ENCODE measurements around the gene ATP13A2. TPM values are rescaled to one million over a fixed set of nuclear protein-coding genes. Genes with fewer than 3 reads are reported as not detected.

Gene ATP13A2
- total RNA-seq, 2 experiments from 2014 or later = 25.0 to 28.8 TPM

DNA sequence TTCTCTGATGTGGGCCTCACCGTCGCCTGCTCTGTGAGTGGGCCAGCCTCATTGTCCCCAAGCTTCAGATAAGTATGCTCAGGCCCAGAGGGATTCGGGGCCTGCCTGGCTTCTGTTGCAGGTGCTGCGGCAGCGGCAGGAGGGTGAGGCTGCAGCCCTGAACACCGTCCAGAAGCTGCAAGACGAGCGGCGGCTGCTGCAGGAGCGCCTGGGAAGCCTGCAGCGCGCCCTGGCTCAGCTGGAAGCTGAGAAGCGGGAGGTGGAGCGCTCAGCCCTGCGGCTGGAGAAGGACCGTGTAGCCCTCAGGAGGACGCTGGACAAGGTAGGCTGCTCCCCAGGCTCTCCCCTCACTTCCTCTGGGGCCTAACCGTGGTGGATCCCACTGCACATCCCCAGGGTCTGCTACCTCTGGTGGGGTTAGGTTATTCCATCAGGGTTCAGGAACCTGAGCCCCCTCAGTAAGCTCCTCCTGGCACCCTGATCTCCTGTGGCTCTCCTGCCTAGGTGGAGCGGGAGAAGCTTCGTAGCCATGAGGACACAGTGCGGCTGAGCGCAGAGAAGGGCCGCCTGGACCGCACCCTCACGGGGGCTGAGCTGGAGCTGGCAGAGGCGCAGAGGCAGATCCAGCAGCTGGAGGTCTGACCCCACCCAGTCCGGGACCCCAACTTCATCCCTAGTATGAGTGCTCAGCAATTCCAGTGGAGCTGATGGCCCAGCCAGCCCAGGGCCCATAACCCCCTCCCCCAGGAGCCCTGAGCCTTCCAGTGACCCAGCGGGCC lies 41.4 kb downstream of the ATP13A2 start:
- H3K9me2 ChIP-seq (ENCODE audit: insufficient read depth, low read length) = no peaks in the 10 kb centered on the region
- ChIA-PET CTCF (ENCODE audit: unreplicated experiment) (no interaction called here), POLR2A (interaction anchor here (0.7 kb wide), 1 partner anchor 58 kb away, joined by 3 read pairs; no protein-coding TSS in a partner anchor)
- TSS peak; percentile 57 for BruUV-seq (replicated peaks)
- H3K4me2 ChIP-seq (ENCODE audit: low read length) = no peak overlapping the region
- no peaks in the 10 kb centered on the region for H3K4me1 ChIP-seq (ENCODE audit: insufficient read depth, low read length, poor library complexity, severe bottlenecking)
- H3K79me2 ChIP-seq (ENCODE audit: insufficient read depth, low read depth, low read length) = no peaks in the 10 kb centered on the region
- peaks cover 5% of the 10 kb centered on the region; the same call in 1 of the 2 replicates for H3K36me3 ChIP-seq (ENCODE audit: insufficient read depth, low read length)
- DNase-seq (ENCODE audit: low spot score) = no peak
- TF ChIP-seq EZH2phosphoT487 (IDR thresholded peaks at IDR 0.05; ENCODE audit: borderline replicate concordance, low read depth, low read length) = no peak
- TF ChIP-seq, protein P1, sequence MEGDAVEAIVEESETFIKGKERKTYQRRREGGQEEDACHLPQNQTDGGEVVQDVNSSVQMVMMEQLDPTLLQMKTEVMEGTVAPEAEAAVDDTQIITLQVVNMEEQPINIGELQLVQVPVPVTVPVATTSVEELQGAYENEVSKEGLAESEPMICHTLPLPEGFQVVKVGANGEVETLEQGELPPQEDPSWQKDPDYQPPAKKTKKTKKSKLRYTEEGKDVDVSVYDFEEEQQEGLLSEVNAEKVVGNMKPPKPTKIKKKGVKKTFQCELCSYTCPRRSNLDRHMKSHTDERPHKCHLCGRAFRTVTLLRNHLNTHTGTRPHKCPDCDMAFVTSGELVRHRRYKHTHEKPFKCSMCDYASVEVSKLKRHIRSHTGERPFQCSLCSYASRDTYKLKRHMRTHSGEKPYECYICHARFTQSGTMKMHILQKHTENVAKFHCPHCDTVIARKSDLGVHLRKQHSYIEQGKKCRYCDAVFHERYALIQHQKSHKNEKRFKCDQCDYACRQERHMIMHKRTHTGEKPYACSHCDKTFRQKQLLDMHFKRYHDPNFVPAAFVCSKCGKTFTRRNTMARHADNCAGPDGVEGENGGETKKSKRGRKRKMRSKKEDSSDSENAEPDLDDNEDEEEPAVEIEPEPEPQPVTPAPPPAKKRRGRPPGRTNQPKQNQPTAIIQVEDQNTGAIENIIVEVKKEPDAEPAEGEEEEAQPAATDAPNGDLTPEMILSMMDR (conservative IDR thresholded peaks at IDR 0.05; ENCODE audit: low read length) = no peak
- intact Hi-C loops (cut with micrococcal nuclease; ENCODE audit: unreplicated experiment) = no loop called here
- H2AFZ ChIP-seq (ENCODE audit: low read length) = no peak overlapping the region
- H3K4me3 ChIP-seq (ENCODE audit: low read depth, low read length, poor library complexity, severe bottlenecking) = no peak overlapping the region
- H3K27ac ChIP-seq (ENCODE audit: low read depth, low read length, poor library complexity, severe bottlenecking) = no peak overlapping the region
- H3K9me3 ChIP-seq (ENCODE audit: low read length) = no peaks in the 10 kb centered on the region
- no peaks in the 10 kb centered on the region for H4K20me1 ChIP-seq (ENCODE audit: insufficient read depth, low read length)

DNA sequence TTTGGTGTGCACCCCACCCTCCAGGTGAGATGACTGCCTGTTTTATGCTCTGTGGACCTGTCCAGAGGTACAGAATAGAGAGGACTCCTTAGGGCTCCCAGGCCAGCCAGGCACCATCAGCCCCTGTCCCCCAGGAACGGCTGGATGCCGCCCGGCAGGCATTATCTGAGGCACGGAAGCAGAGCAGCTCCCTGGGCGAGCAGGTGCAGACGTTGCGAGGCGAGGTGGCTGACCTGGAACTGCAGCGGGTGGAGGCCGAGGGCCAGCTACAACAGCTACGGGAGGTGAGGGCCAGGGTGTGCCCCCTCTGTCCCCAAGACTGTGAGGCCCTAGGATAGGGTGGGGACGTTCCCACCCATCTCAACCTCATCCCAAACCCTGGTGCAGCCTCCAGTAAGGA lies 42.1 kb downstream of the ATP13A2 start:
- no peak overlapping the region for H3K27ac ChIP-seq (ENCODE audit: low read depth, low read length, poor library complexity, severe bottlenecking)
- H3K4me1 ChIP-seq (ENCODE audit: insufficient read depth, low read length, poor library complexity, severe bottlenecking) = no peaks in the 10 kb centered on the region
- H3K9me2 ChIP-seq (ENCODE audit: insufficient read depth, low read length) = no peaks in the 10 kb centered on the region
- no peak for TF ChIP-seq EZH2phosphoT487 (IDR thresholded peaks at IDR 0.05; ENCODE audit: borderline replicate concordance, low read depth, low read length)
- TF ChIP-seq, protein P1 (conservative IDR thresholded peaks at IDR 0.05; ENCODE audit: low read length) = no peak
- no peak overlapping the region for H2AFZ ChIP-seq (ENCODE audit: low read length)
- POLR2A ChIA-PET = interaction anchor here (0.7 kb wide), 1 partner anchor 59 kb away, joined by 3 read pairs; no protein-coding TSS in a partner anchor
- H3K9me3 ChIP-seq (ENCODE audit: low read length) = no peaks in the 10 kb centered on the region
- H3K4me2 ChIP-seq (ENCODE audit: low read length) = no peak overlapping the region
- intact Hi-C loops (cut with micrococcal nuclease; ENCODE audit: unreplicated experiment) = no loop called here
- CTCF ChIA-PET (ENCODE audit: unreplicated experiment) = no interaction called here
- no peak for DNase-seq (ENCODE audit: low spot score)
- no TSS peak for BruUV-seq (replicated peaks)
- no peaks in the 10 kb centered on the region for H4K20me1 ChIP-seq (ENCODE audit: insufficient read depth, low read length)
- H3K4me3 ChIP-seq (ENCODE audit: low read depth, low read length, poor library complexity, severe bottlenecking) = no peak overlapping the region
- peaks cover 5% of the 10 kb centered on the region; the same call in 1 of the 2 replicates for H3K36me3 ChIP-seq (ENCODE audit: insufficient read depth, low read length)
- H3K79me2 ChIP-seq (ENCODE audit: insufficient read depth, low read depth, low read length) = no peaks in the 10 kb centered on the region

DNA sequence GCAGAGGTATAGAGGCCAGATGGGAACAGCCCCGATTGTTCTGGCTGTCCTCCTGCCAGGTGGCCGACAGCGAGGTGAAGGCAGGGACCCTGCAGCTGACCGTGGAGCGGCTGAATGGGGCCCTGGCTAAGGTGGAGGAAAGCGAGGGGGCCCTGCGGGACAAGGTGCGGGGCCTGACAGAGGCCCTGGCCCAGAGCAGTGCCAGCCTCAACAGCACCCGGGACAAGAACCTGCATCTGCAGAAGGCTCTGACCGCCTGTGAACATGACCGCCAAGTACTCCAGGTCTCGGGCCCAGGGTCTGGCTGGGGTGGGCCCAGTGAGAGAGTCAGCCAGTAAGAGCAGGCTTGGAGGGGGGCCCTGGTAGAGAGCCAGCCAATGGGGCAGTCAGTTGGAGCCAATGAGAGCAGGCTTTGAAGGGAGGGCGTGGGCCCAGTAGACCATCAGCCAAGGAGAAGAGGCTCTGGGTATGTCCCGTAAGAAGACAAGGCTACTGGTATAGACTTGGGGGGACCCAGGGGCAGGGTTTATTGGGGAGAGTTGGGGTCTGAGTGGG lies 42.6 kb downstream of the ATP13A2 start:
- H3K9me2 ChIP-seq (ENCODE audit: insufficient read depth, low read length) = no peaks in the 10 kb centered on the region
- H3K36me3 ChIP-seq (ENCODE audit: insufficient read depth, low read length) = peaks cover 5% of the 10 kb centered on the region; the same call in 1 of the 2 replicates
- H3K4me2 ChIP-seq (ENCODE audit: low read length) = no peak overlapping the region
- DNase-seq (ENCODE audit: low spot score) = no peak
- H4K20me1 ChIP-seq (ENCODE audit: insufficient read depth, low read length) = no peaks in the 10 kb centered on the region
- no TSS peak for BruUV-seq (replicated peaks)
- no peak overlapping the region for H3K27ac ChIP-seq (ENCODE audit: low read depth, low read length, poor library complexity, severe bottlenecking)
- H3K79me2 ChIP-seq (ENCODE audit: insufficient read depth, low read depth, low read length) = no peaks in the 10 kb centered on the region
- TF ChIP-seq EZH2phosphoT487 (IDR thresholded peaks at IDR 0.05; ENCODE audit: borderline replicate concordance, low read depth, low read length) = no peak
- TF ChIP-seq, protein P1 (conservative IDR thresholded peaks at IDR 0.05; ENCODE audit: low read length) = no peak
- H3K4me1 ChIP-seq (ENCODE audit: insufficient read depth, low read length, poor library complexity, severe bottlenecking) = no peaks in the 10 kb centered on the region
- intact Hi-C loops (cut with micrococcal nuclease; ENCODE audit: unreplicated experiment) = no loop called here
- H2AFZ ChIP-seq (ENCODE audit: low read length) = no peak overlapping the region
- no peaks in the 10 kb centered on the region for H3K9me3 ChIP-seq (ENCODE audit: low read length)
- POLR2A ChIA-PET = no interaction called here
- CTCF ChIA-PET (ENCODE audit: unreplicated experiment) = interaction anchor here (0.6 kb wide), 1 partner anchor 15 kb away, joined by 3 read pairs; no protein-coding TSS in a partner anchor
- no peak overlapping the region for H3K4me3 ChIP-seq (ENCODE audit: low read depth, low read length, poor library complexity, severe bottlenecking)
